GM18909 (cell line): ENCODE results near the gene LPP.

Experiments used
- ATAC-seq: cut with Tn5 transposase; IDR thresholded peaks from one replicate; pipeline ENCODE4 v1.9.1; 2021; ENCODE audit warnings: mild to moderate bottlenecking; ENCODE audit not compliant: unreplicated experiment, poor library complexity

LPP gene

DNA sequence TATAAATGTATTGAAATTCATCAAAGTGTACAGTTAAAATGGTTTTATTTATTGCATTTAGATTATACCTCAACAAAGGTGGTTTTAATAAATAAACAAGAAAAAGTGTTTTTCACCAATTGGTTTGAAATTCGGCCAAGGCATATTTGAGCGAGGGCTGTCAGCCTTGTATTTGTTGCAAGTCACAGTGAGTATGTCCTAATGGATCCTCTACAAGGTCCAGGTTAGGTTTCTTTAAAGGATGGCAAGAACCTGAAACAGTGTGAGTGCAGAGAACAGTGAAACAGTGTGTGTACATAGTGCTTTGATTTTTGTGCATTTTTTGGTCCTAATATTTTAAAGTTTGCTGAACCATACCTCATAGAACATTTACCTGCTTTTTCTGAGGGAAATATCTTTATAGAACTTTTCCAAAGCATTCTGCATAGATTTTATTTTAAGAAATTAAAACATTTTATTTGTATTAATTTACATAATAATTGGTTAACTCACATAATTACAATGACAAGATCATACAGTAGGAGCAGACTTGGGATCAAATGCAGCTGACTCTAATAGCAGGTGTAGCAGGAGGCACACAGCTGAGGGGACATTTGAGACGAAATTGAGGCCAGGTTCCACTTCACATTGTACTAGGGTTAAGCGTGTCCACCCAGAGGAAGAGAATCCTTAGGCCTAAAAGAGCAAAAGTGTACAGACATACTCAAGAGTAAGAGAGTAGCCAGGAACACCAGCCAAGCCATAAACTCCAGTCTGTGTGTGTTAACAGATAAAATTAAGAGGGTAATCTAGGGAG lies 589.0 kb downstream of the LPP start:
- ATAC-seq, result no peak

DNA sequence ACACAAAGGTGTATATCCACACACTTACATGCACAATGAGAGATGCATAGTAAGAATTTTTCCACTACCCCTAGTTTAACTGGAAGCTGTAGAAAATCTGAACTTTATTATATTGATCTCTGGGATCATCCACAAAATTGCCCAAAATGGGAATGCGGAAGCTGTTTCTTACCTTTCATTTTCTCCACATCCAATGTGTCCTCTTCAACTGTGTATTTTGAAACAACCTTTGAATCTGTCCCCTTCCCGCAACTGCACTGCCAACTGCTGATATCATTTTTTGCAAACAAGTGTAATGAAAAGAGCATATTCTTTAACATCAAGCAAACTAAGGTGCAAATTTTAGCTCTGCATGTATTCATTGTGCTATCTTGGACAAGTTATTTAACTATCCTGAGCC lies 590.2 kb downstream of the LPP start:
- no peak for ATAC-seq

DNA sequence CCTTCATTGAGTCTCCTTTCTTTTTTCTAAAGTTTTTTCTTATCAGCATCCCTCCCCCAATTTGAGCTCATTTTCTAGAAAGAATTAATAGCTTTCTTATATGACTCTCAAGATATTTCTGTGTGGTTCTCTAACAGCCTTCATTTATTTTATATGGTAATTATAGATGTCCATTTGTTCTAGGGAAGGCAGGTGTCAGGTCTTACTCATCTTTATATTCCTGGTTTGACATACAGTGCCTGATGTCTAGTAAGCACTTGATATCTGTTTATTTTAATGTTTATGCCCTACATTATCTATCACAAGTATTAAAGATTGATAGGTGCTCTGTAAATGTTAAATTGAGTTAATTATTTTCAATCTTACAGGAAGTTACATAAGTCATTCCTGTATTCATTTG lies 591.1 kb downstream of the LPP start:
- ATAC-seq, result no peak

DNA sequence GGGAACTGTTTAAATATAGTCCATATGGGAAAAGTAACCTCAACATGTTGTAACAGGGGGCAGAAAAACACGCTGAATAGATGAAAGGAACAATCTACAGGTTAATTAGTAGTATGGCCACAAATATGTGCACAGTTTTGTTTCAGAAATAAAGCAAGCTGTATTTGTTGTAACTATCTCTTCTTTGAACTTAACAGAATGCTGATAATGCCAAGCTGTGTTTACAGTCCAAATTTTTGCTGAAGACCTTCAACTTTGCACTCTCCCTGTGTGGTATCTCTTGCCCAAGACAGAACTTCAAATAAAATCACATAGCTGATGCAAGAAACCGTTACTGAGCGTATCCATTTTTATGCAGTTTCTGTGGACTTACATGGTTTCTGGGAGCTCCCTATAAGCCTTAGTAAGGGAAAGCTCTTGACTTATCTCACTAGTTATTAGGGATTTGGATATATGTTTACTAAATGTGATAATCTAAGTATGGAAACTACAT lies 592.4 kb downstream of the LPP start:
- ATAC-seq, result no peak

DNA sequence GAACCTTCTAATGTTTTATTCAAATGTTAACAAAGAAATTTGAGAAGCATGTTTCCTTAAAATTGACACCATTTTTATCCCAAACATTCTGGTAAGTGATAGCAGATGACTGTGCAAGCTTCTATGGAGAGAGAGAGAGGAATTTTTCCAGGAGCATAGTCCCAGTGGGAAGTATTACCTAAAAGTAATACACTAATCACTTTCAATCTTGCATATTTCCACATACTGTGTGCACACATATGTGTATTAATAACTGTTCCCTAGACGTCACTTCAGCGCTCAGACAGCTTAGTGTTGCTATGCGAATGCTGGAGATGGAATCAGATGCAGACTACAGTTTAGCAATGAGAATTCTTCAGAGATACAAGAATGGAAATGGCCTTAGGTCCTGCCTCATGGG lies 593.5 kb downstream of the LPP start:
- ATAC-seq, result no peak

DNA sequence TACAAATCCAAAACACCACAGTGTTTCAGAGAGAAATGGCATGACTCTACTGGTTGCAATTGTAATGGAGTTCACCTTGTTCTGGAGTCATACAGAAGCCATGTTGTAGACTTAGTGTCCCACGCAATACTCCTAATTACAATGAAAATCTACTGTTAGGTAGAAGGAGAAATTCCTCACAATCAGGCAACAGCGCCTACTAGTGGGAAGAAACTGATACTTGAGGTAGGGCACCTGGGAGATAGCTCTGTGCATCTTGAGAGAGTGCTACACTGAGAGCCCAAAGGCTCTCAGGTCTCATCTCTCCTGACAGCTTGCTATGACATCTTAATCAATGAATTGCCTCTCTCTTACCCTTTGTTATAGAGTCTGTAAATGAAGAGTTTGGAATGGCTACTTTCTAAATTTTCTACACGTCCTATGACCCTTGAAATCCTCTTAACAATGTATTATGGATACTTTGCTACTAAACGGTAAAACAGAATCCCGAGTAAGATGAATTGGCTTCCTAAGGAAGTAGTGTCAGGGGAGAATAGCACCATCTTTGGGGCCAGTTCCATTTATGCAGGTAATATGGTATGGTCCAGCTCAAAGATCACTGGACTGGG lies 595.2 kb downstream of the LPP start:
- peak; percentile 48 for ATAC-seq

DNA sequence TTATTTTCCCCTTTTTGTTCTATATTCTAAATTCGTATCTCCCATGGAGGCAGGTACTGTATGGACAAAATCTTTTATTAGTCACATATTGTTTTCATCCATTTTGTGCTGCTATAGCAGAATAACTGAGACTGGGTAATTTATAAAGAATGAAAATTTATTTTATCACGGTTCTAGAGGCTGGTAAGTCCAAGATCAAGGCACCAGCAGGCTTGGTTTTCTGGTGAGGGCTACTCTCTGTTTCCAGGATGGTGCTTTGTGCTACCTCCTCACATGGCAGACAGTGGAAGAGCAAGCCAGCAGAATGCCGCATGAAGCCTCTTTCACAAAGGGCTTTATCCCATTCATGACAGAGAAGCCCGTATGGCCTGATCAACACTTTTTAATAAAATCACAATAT lies 595.9 kb downstream of the LPP start:
- ATAC-seq, result no peak

DNA sequence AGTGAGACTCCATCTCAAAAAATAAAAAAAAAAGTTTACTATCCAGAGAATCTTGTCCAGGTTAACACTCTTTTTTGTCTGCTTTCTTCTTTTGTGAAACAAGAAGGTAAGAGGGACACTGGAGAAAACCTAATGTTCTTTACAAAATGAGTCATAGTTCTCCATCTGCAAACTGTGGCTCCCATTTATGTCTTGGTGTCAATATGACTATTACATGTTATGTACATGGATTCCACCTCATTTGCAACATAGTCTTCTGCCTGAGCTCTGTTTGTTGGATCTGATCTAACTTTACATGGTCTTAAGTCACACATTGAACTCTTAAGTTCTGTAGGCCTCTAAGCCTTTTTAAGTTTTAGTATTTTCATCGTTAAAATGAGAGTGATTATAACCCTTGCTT lies 596.7 kb downstream of the LPP start:
- no peak for ATAC-seq

DNA sequence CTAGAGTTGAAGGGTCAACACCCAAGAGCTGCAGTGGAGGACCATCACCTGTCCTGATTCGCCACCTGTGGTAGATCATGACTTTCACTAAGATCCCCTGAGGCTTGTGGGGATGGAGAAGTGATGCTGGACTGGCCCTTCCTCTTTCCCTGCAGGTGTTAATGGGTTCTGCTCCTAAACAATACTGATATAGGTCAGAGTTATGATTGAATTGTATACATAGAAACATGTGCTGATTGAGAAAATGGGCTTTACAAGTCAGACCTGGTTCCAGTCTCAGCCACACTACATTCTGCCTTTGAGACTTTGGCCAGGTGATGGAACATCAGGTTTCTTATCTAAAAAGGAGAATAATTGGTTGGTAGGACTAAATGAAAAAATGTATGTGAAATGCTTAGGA lies 598.9 kb downstream of the LPP start:
- ATAC-seq, result peak; percentile 25

DNA sequence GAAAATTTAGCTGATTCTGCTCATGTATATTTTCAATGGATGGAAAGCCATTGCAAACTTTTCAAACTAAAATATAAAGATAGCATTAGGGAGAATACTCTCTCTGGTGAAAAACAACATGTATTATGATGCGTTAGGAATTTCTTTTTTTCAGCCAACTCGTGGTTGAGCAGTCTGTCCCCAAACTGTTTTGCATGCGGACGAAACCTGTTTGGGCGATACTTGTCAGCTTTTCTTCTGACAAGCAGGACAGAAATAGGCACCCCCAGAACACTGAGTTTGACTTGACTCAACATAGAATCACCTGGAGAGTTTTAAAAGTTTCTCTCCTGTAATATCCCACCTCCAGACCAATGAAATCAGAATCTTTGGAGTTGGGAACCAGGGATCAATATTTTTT lies 600.3 kb downstream of the LPP start:
- ATAC-seq, result peak; percentile 57

DNA sequence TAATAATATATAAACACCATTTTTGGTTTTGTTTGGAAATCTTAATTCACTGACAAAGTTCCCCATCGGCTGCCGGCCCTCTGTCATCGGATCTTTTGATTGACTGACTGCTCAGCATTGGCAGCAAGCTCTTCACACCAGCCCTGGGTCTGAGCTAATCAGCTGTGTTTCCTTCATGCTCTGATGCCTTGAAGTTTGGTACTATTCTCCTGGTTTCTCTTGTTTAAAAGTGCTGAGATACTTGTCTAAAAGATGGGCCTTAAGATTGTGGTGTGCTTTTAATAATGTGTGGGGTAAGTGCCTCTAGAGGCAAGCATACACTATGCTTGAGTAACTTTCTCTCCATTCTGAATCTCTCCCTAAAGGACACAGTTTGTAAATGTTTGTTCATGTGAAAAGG lies 602.3 kb downstream of the LPP start:
- no peak for ATAC-seq

DNA sequence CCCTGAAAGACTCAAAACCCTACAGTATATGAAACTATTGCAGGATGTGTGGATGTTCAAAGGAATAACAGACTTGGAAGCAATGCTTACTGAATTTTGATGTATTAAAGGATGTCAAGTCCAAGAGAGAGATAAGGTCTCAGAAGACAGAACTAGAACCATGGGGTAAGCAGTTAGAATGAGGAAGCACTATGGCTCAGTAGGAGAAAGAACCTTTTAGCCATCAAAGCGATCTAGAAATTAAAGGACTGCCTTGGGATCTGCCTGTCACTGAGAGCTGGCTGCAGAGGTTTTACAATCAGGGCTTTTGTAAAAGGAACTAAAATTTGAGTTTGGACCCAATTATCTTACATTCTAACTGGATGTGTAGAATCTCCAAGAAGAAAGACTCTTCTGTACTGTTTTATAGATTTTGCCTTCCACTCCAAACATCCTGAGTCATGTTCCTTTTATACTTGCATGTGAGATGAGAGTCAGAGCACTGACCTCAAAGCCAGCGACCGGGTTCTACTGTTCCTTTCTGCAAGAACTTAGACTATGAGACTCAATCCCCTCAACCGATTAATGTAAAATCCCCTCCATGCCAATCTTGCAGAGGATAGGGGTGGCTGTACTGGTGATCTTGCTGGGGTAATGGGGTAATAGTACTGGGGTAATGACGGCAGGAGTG lies 605.5 kb downstream of the LPP start:
- ATAC-seq, result no peak

DNA sequence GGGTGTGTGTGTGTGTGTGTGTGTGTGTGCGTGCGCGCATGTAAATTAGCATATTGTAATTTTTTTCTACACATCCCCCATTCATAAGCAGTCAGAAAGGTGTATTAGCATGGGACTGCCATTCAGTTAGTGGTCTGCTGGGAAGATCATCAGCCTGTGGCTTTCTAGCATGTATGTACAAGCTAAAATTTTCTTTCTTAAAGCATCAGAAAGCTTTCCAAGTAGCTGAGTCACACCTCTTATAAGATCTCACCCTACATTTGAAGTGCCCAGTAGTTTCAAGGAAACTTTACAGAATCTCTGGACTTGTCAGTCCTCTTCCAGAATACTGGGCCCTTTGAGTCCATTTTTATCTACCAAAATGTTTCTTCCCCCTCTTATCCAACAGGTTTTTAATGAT lies 606.5 kb downstream of the LPP start:
- ATAC-seq, result no peak

DNA sequence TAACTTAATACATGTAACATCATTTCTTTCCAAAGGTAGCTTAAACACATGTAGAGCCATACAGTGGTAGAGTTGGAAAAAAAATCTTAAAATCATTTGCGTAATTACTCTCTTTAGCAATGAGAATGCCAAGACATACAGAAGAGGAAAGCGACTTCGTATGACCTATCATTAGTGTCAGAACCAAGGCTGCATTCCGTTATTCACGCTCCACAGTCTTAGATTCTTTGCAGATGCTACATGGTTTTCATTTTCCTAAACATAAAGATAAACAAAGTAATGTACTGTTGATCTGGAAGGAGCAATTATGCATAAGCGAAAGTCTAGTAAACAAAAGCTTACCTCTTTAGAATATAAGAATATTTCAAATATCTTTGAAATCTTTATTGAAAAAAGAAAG lies 607.5 kb downstream of the LPP start:
- no peak for ATAC-seq

DNA sequence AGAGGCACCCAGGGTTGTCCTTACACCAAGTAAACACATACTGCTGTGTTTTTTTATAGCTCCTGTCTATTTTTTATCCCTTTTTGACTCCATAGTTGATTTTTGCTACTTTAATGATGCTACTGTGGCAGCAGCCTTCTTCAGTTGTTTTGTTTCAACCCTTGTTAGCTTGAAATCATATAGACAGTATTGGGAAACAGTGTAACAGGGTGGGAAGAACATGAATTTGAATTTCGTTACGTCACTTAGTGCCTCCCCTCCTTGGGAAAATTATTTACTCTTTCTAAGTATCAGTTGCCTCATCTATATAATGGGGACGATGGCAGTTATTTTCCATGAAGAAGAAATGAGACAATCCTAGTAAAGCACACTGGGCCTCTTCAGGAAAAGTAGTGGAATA lies 608.0 kb downstream of the LPP start:
- ATAC-seq, result no peak

DNA sequence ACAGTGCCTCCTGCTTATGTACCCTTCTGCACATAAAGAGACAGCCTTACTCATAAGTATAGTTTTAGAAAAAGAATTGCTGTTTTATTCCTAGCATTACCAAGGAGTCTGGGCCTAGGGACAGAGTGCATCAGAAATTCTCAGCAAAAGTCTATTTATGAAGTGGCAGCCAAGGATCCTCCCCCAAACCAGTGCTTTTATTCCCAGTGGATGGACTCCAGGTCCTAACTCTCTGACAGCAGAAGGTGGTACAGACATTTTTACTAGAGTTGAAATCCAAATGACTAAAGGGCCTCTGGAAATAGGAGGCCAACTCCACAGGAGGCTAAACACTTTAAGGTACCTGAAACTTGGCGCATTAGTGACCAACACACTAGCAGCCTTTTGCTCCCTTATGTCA lies 610.7 kb downstream of the LPP start:
- ATAC-seq, result no peak

DNA sequence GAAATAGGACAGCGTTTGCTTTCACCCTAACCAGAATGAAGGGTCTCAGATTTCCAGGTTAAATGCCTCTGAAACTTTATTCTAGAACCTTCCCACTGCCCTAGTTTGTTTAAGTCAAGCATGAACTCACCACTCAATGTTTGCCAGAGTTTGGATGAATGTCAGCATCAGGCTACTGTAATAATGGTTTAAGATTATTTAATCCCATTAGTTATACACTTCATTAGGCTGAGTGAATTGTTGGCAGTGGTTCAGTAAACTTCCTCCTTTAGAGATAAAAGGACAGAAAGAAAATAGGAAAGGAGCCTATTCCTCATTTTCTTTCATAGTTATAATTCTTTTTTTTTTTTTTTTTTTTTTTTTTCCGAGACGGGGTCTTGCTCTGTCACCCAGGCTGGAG lies 615.9 kb downstream of the LPP start:
- no peak for ATAC-seq

DNA sequence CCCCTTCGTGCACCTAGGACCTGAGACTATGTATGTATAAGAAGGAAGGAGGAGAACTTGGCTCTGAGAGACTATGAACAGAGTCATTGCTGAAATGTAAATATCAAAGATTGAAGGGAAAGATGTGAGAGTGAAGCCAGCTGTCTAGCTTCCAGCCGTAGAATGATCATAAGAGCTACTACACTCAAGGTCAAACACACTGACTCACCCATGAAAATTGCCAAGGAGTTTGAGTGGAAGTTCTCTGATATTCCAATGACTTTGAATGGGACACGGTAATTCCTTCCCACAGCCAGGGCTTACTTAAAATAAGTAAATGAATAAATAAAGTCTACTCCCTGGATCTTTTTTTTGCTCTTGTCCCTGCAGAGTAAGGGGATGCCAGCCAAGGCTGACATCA lies 618.9 kb downstream of the LPP start:
- no peak for ATAC-seq

DNA sequence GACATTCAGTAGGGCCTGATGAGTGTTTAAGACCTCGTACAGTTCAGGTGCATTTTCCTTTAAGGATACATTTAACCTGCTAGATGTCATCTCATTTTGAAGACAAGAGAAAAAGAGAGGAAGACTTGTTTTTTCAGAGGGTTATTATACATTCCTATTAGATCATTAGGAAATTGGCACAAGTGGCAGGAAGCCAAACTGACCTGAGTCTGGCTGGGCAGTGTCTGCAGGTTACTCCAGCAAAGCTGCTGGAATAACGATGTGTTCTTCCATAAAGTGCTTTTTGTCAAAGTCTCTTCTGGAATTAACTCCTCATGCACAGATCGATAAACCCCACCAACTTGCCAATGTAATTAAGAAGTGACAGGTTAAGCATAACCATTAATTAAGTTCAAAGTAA lies 621.5 kb downstream of the LPP start:
- ATAC-seq, result no peak

DNA sequence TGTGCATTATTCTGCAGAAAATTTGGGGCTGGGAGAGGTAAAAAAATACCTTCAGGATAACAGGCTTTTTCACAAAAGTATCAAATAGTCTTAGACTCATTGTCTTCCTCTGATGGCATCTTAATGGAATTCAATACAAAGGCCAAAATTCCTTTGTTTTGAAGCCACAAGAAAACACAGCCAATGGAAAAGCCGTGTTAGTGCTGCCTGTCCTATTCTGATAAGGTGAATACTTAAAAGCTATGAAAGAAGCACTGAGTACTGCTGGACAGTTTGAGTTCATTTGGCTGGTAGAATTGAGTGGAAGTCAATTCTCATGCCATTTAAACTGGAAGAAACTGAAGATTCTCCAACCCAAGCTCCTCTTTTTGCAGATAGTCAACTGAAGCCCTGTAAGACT lies 622.5 kb downstream of the LPP start:
- no peak for ATAC-seq

DNA sequence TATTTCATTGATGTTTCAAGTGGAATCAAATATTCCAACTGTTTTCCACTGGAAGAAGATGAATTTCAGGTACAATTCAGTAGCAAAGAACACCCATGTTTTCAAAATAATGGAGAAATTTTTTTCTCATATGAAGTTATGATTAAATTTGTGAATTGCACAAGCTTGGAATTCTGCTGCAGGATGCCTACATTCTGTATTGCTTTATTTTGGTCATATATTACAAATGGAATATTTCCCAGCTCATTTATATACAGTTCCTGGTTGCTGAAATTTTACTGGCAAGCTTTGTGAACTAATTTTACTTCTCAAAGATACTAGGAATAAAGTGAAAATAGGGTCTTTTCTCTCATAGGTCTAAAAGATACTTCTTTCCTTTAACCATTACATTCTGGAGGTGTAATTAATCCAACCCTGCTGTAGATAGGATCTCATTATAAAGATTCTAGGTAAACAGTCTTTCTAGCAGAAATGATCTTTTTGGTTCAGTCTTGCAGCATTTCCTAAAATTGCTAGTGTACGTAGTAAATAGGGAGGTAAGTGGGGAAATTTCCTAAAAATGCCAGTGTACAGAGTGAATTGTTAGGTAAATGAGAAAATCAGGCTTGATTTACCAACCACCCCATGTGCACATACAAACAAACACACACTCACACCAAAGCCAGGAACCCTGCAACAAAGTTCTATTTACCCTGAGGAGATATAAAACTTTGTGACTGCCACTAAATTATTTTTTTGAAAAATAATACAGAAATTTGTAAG lies 624.3 kb downstream of the LPP start:
- no peak for ATAC-seq
